Right atrium auricular region (tissue), 2 donors: ENCODE measurements around the gene AMT. TPM values are rescaled to one million over a fixed set of nuclear protein-coding genes. Genes with fewer than 3 reads are reported as not detected.

Source experiments
- DNase-seq: peaks from one replicate; pipeline ENCODE4 v3.0.0-alpha.2; 2019; ENCODE audit warnings: low spot score
- H3K27ac ChIP-seq, 2 donors: fragments of 200-600 bp; sonication (generic); 1 replicate in 1 of 2; 2 replicates in 1 of 2; pipeline ENCODE4 v1.5.1; 2016 to 2019
- H3K27me3 ChIP-seq, 2 donors: fragments of 200-600 bp; sonication (generic); one replicate each; pipeline versions ENCODE4 v1.5.1 to v1.6.0; 2017 to 2019
- H3K36me3 ChIP-seq: fragments of 200-600 bp; sonication (generic); one replicate; pipeline ENCODE4 v1.5.1; 2016
- H3K4me1 ChIP-seq, 2 donors: fragments of 200-600 bp; sonication (generic); one replicate each; pipeline versions ENCODE4 v1.5.1 to v1.6.0; 2017 to 2019
- H3K4me3 ChIP-seq, 2 donors: fragments of 200-600 bp; sonication (generic); 1 replicate in 1 of 2; 2 replicates in 1 of 2; pipeline ENCODE4 v1.5.1; 2017 to 2019; ENCODE audit warnings: mild to moderate bottlenecking in 1 of 2, moderate library complexity in 1 of 2
- H3K9me3 ChIP-seq, 2 donors: fragments of 200-600 bp; sonication (generic); one replicate each; pipeline ENCODE4 v1.5.1; 2019
- CTCF ChIP-seq, 2 donors: fragments of 200-600 bp; sonication (generic); IDR thresholded peaks; one replicate each; pipeline ENCODE4 v1.5.1; 2019; ENCODE audit warnings: antibody characterized with exemption in 2 of 2
- total RNA-seq, 2 donors: library from RNA; depleted of rRNA; stranded (reverse); fragments of >200 nt; gene quantifications; one replicate each; pipeline ENCODE4 v1.1.0, GENCODE V29; 2016

The AMT gene
- total RNA-seq, 2 donors from 2014 or later = 6.6 to 17.6 TPM

GRCh38 chr3:49417516-49418120, 4.7 kb downstream of the AMT start:
- no peak for DNase-seq
- Histone ChIP-seq H3K9me3 (no peaks in the 10 kb centered on the region), H3K4me3 (no peak overlapping the region), H3K4me1 (peaks cover 0 to 45% of the 10 kb centered on the region in 2 donors), H3K27ac (peak overlapping the region; percentile 34 to 58), H3K36me3 (peaks cover 17% of the 10 kb centered on the region), H3K27me3 (no peaks in the 10 kb centered on the region)
- no peak for TF ChIP-seq CTCF (IDR thresholded peaks at IDR 0.05)

- no peaks in the 10 kb centered on the region for H3K27me3 ChIP-seq
Measured at GRCh38 chr3:49416867-49417266, 5.4 kb downstream of the AMT start.

GRCh38 chr3:49415931-49416601, 6.2 kb downstream of the AMT start:
- DNase-seq = no peak
- no peak for TF ChIP-seq CTCF (IDR thresholded peaks at IDR 0.05)
- Histone ChIP-seq H3K9me3 (no peaks in the 10 kb centered on the region), H3K4me1 (peaks cover 0 to 37% of the 10 kb centered on the region in 2 donors), H3K4me3 (no peak overlapping the region), H3K27me3 (no peaks in the 10 kb centered on the region), H3K36me3 (peaks cover 17% of the 10 kb centered on the region), H3K27ac (peak overlapping the region in 1 of 2 donors; percentile 18)

More at GRCh38 chr3:49416867-49417266, 5.4 kb downstream of the AMT start:
- Histone ChIP-seq H3K4me3 (no peak overlapping the region), H3K9me3 (no peaks in the 10 kb centered on the region), H3K27ac (peak overlapping the region in 1 of 2 donors; percentile 58), H3K36me3 (peaks cover 17% of the 10 kb centered on the region), H3K4me1 (peaks cover 0 to 43% of the 10 kb centered on the region in 2 donors)
- no peak for DNase-seq
- no peak for TF ChIP-seq CTCF (IDR thresholded peaks at IDR 0.05)

- Histone ChIP-seq H3K4me1 (peaks cover 0 to 49% of the 10 kb centered on the region in 2 donors), H3K36me3 (peaks cover 17% of the 10 kb centered on the region), H3K4me3 (no peak overlapping the region), H3K9me3 (no peaks in the 10 kb centered on the region), H3K27ac (no peak overlapping the region), H3K27me3 (no peaks in the 10 kb centered on the region)
- no peak for DNase-seq
- TF ChIP-seq CTCF (IDR thresholded peaks at IDR 0.05) = no peak
Measured at GRCh38 chr3:49414753-49415152, 7.5 kb downstream of the AMT start.

GRCh38 chr3:49413338-49413734, 8.9 kb downstream of the AMT start:
- TF ChIP-seq CTCF (IDR thresholded peaks at IDR 0.05) = no peak
- H3K4me1 ChIP-seq = peaks cover 0 to 62% of the 10 kb centered on the region in 2 donors
- peak overlapping the region; percentile 90 to 92 for H3K27ac ChIP-seq
- H3K9me3 ChIP-seq = no peaks in the 10 kb centered on the region
- H3K4me3 ChIP-seq = peak overlapping the region; percentile 73 to 85
- peaks cover 17% of the 10 kb centered on the region for H3K36me3 ChIP-seq
- H3K27me3 ChIP-seq = no peaks in the 10 kb centered on the region
- DNase-seq = no peak
